Measurements from ENCODE around the gene NFASC. TPM values are rescaled to one million over a fixed set of nuclear protein-coding genes. Genes with fewer than 3 reads are reported as not detected.

The NFASC gene
- total RNA-seq, 1 experiment from 2014 or later: 1.6 TPM

DNA sequence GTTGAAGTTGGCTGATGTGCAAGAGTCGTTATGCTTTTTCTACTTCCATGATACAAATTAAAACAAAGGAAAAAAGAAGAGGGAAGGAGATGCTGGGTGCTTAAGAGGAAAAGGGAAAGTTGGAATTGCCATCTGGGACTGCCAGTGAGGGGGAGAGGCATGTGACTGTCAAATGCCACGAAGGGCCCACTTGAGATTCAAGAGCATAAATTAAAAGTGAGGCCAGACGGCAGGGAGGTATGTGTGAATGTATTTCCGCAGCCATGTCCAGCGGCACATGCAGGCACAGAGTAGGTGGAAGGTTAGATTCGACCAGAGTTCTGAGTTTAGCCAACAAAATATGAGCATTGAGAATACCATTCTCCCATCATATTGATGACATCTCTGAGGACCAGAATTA lies 32.0 kb downstream of the NFASC start:
- Histone ChIP-seq H2AFZ (ENCODE audit: low read length) (no peak overlapping the region), H3K4me1 (ENCODE audit: insufficient read depth, low read length) (no peaks in the 10 kb centered on the region), H4K20me1 (ENCODE audit: low read length) (no peaks in the 10 kb centered on the region), H3K27me3 (ENCODE audit: low read length) (peaks cover 90% of the 10 kb centered on the region), H3F3A (ENCODE audit: low read length, unreplicated experiment) (no peaks in the 10 kb centered on the region), H3K9me3 (ENCODE audit: low read length) (no peaks in the 10 kb centered on the region), H3K9ac (ENCODE audit: low read length) (no peak overlapping the region), H3K36me3 (ENCODE audit: low read depth, low read length) (no peaks in the 10 kb centered on the region), H3K79me2 (ENCODE audit: low read length) (no peaks in the 10 kb centered on the region), H3K4me3 (ENCODE audit: low read length) (no peak overlapping the region), H3K4me2 (ENCODE audit: low read length) (no peak overlapping the region), H3K9me2 (replicated peaks; ENCODE audit: low read length) (no peaks in the 10 kb centered on the region; the same call in 1 of the 2 replicates), H3K27ac (ENCODE audit: low read length) (no peak overlapping the region)
- CTCF ChIA-PET: no interaction called here
- BruUV-seq (replicated peaks): no TSS peak
- TF ChIP-seq, protein P1, sequence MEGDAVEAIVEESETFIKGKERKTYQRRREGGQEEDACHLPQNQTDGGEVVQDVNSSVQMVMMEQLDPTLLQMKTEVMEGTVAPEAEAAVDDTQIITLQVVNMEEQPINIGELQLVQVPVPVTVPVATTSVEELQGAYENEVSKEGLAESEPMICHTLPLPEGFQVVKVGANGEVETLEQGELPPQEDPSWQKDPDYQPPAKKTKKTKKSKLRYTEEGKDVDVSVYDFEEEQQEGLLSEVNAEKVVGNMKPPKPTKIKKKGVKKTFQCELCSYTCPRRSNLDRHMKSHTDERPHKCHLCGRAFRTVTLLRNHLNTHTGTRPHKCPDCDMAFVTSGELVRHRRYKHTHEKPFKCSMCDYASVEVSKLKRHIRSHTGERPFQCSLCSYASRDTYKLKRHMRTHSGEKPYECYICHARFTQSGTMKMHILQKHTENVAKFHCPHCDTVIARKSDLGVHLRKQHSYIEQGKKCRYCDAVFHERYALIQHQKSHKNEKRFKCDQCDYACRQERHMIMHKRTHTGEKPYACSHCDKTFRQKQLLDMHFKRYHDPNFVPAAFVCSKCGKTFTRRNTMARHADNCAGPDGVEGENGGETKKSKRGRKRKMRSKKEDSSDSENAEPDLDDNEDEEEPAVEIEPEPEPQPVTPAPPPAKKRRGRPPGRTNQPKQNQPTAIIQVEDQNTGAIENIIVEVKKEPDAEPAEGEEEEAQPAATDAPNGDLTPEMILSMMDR (conservative IDR thresholded peaks at IDR 0.05; ENCODE audit: low read depth, low read length): no peak
- no peak for TF ChIP-seq EZH2phosphoT487 (IDR thresholded peaks at IDR 0.05; ENCODE audit: borderline replicate concordance, low read length)
- TF ChIP-seq EZH2 (IDR thresholded peaks at IDR 0.05; ENCODE audit: low read length, unreplicated experiment): no peak
- DNase-seq (no peak), ATAC-seq (no peak)
- POLR2A ChIA-PET (ENCODE audit: unreplicated experiment): no interaction called here
- intact Hi-C loops (cut with micrococcal nuclease): no loop called here

GRCh38 chr1:204904228-204904810 lies 33.7 kb downstream of the NFASC start:
- no TSS peak for BruUV-seq (replicated peaks)
- intact Hi-C loops (cut with micrococcal nuclease): no loop called here
- Histone ChIP-seq H3F3A (ENCODE audit: low read length, unreplicated experiment) (no peaks in the 10 kb centered on the region), H3K4me2 (ENCODE audit: low read length) (no peak overlapping the region), H3K79me2 (ENCODE audit: low read length) (no peaks in the 10 kb centered on the region), H2AFZ (ENCODE audit: low read length) (no peak overlapping the region), H3K27ac (ENCODE audit: low read length) (no peak overlapping the region), H3K9ac (ENCODE audit: low read length) (no peak overlapping the region), H3K9me2 (replicated peaks; ENCODE audit: low read length) (no peaks in the 10 kb centered on the region; the same call in 1 of the 2 replicates), H3K4me3 (ENCODE audit: low read length) (no peak overlapping the region), H4K20me1 (ENCODE audit: low read length) (no peaks in the 10 kb centered on the region), H3K36me3 (ENCODE audit: low read depth, low read length) (no peaks in the 10 kb centered on the region), H3K4me1 (ENCODE audit: insufficient read depth, low read length) (no peaks in the 10 kb centered on the region), H3K27me3 (ENCODE audit: low read length) (peaks cover 85% of the 10 kb centered on the region), H3K9me3 (ENCODE audit: low read length) (no peaks in the 10 kb centered on the region)
- DNase-seq (no peak), ATAC-seq (no peak)
- ChIA-PET POLR2A (ENCODE audit: unreplicated experiment) (no interaction called here), CTCF (no interaction called here)
- TF ChIP-seq EZH2 (IDR thresholded peaks at IDR 0.05; ENCODE audit: low read length, unreplicated experiment) (no peak), EZH2phosphoT487 (IDR thresholded peaks at IDR 0.05; ENCODE audit: borderline replicate concordance, low read length) (no peak)
- TF ChIP-seq, protein P1 (conservative IDR thresholded peaks at IDR 0.05; ENCODE audit: low read depth, low read length): no peak

GRCh38 chr1:204909109-204909508 lies 38.4 kb downstream of the NFASC start:
- ATAC-seq (no peak), DNase-seq (no peak)
- Histone ChIP-seq H3K9me3 (ENCODE audit: low read length) (no peaks in the 10 kb centered on the region), H3K27me3 (ENCODE audit: low read length) (peaks cover 50% of the 10 kb centered on the region), H3K9me2 (replicated peaks; ENCODE audit: low read length) (no peaks in the 10 kb centered on the region; the same call in 1 of the 2 replicates), H3K36me3 (ENCODE audit: low read depth, low read length) (no peaks in the 10 kb centered on the region), H3F3A (ENCODE audit: low read length, unreplicated experiment) (no peaks in the 10 kb centered on the region), H3K4me1 (ENCODE audit: insufficient read depth, low read length) (no peaks in the 10 kb centered on the region), H3K4me3 (ENCODE audit: low read length) (no peak overlapping the region), H3K4me2 (ENCODE audit: low read length) (no peak overlapping the region), H2AFZ (ENCODE audit: low read length) (no peak overlapping the region), H4K20me1 (ENCODE audit: low read length) (no peaks in the 10 kb centered on the region), H3K9ac (ENCODE audit: low read length) (no peak overlapping the region), H3K27ac (ENCODE audit: low read length) (no peak overlapping the region), H3K79me2 (ENCODE audit: low read length) (no peaks in the 10 kb centered on the region)
- POLR2A ChIA-PET (ENCODE audit: unreplicated experiment): interaction anchor here (0.6 kb wide), 1 partner anchor 1385 kb away, joined by 3 read pairs; no protein-coding TSS in a partner anchor
- CTCF ChIA-PET: no interaction called here
- TF ChIP-seq, protein P1 (conservative IDR thresholded peaks at IDR 0.05; ENCODE audit: low read depth, low read length): no peak
- TF ChIP-seq EZH2phosphoT487 (IDR thresholded peaks at IDR 0.05; ENCODE audit: borderline replicate concordance, low read length): no peak
- no TSS peak for BruUV-seq (replicated peaks)
- intact Hi-C loops (cut with micrococcal nuclease): no loop called here
